DOHH2 (cell line): Measurements from ENCODE around the gene SLC50A1.

Experiments
- H3F3A ChIP-seq: fragments of 200-600 bp; sonication (generic), shearing (Covaris generic); 2 replicates; pipeline ENCODE4 v1.6.0; 2016; ENCODE audit warnings: antibody characterized with exemption, mild to moderate bottlenecking; ENCODE audit not compliant: control insufficient read depth, insufficient read depth
- H3K27ac ChIP-seq: fragments of 200-600 bp; sonication (generic); 2 replicates; pipeline ENCODE4 v1.5.1; 2014; ENCODE audit warnings: low read depth, mild to moderate bottlenecking, low read length, moderate library complexity
- H3K27me3 ChIP-seq: fragments of 200-600 bp; sonication (generic); 2 replicates; pipeline ENCODE4 v1.6.1; 2014; ENCODE audit warnings: mild to moderate bottlenecking, low read length, mixed read lengths; ENCODE audit not compliant: control insufficient read depth
- H3K36me3 ChIP-seq: fragments of 200-600 bp; sonication (generic); 2 replicates; pipeline ENCODE4 v1.6.1; 2014; ENCODE audit warnings: mild to moderate bottlenecking, low read length, moderate library complexity, mixed read lengths; ENCODE audit not compliant: control insufficient read depth
- H3K4me1 ChIP-seq: fragments of 200-600 bp; sonication (generic); 2 replicates; pipeline ENCODE4 v1.6.1; 2014; ENCODE audit warnings: mild to moderate bottlenecking, low read length, mixed read lengths; ENCODE audit not compliant: control insufficient read depth
- H3K4me2 ChIP-seq: fragments of 200-600 bp; sonication (generic); 2 replicates; pipeline ENCODE4 v1.6.0; 2014; ENCODE audit warnings: mild to moderate bottlenecking, low read length, moderate library complexity
- H3K4me3 ChIP-seq: fragments of 200-600 bp; sonication (generic); 2 replicates; pipeline ENCODE4 v1.5.1; 2014; ENCODE audit warnings: mild to moderate bottlenecking, low read length, mixed read lengths
- H3K79me2 ChIP-seq: fragments of 200-600 bp; sonication (generic); 2 replicates; pipeline ENCODE4 v1.6.1; 2014; ENCODE audit warnings: mild to moderate bottlenecking, low read length, mixed read lengths; ENCODE audit not compliant: control insufficient read depth
- H3K9me2 ChIP-seq: fragments of 200-600 bp; sonication (generic); replicated peaks from 2 replicates; pipeline ENCODE4 v1.6.1; 2014; ENCODE audit warnings: mild to moderate bottlenecking, low read length, mixed read lengths; ENCODE audit not compliant: control insufficient read depth
- H3K9me3 ChIP-seq: fragments of 200-600 bp; sonication (generic); 2 replicates; pipeline ENCODE4 v1.6.1; 2014; ENCODE audit warnings: antibody characterized with exemption, low read length, mixed read lengths; ENCODE audit not compliant: control insufficient read depth, insufficient read depth
- H4K20me1 ChIP-seq: fragments of 200-600 bp; sonication (generic); 2 replicates; pipeline ENCODE4 v1.6.0; 2014; ENCODE audit warnings: low read depth, mild to moderate bottlenecking, antibody characterized with exemption, low read length, moderate library complexity; ENCODE audit not compliant: control insufficient read depth, insufficient read depth
- EZH2phosphoT487 ChIP-seq: fragments of 200-600 bp; sonication (generic); IDR thresholded peaks from 2 replicates; pipeline ENCODE4 v1.6.1; 2017; ENCODE audit warnings: borderline replicate concordance, mild to moderate bottlenecking, antibody characterized with exemption, low read length, moderate library complexity, mixed read lengths
- TF ChIP-seq, protein P1 (sequence below): fragments of 200-600 bp; sonication (generic); IDR thresholded peaks from one replicate; pipeline ENCODE4 v1.5.1; 2014; ENCODE audit warnings: antibody characterized with exemption, mild to moderate bottlenecking, low read depth, low read length; ENCODE audit not compliant: poor library complexity, severe bottlenecking

Gene SLC50A1

GRCh38 chr1:155135415-155136028 is at the start of gene SLC50A1:
Gene SLC50A1 (plus strand): TSS chr1:155135852. CDS start chr1:155135912, 60 bp downstream.
- peaks cover 48% of the 10 kb centered on the region for H3K79me2 ChIP-seq
- peaks cover 37% of the 10 kb centered on the region for H3K4me1 ChIP-seq

DNA sequence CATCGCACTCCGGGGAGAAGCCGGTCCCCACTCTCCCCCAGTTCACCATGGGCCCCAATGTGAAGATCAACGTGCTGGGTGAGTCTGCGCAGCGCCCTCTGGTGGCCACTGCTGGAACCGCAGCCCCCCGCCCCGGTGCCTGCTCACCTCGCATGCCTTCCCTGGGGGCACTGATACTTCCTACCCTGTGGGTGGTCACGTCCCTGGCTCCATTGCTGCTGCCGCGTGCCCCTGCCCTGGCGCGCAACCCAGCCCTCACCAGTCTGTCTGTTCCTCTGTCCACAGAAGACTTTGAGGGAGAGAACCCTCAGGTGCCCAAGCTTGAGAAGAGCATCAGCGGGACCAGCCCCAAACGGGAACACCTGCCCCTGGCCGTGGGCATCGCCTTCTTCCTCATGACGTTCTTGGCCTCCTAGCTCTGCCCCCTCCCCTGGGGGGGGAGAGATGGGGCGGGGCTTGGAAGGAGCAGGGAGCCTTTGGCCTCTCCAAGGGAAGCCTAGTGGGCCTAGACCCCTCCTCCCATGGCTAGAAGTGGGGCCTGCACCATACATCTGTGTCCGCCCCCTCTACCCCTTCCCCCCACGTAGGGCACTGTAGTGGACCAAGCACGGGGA is 49.4 kb upstream of the SLC50A1 start:
- no peaks in the 10 kb centered on the region for H3K79me2 ChIP-seq
- peak overlapping the region; percentile 87 for H3K4me3 ChIP-seq
- H3K9me2 ChIP-seq, result no peaks in the 10 kb centered on the region
- peaks cover 31% of the 10 kb centered on the region for H3K27me3 ChIP-seq
- H4K20me1 ChIP-seq, result no peaks in the 10 kb centered on the region
- TF ChIP-seq, protein P1, sequence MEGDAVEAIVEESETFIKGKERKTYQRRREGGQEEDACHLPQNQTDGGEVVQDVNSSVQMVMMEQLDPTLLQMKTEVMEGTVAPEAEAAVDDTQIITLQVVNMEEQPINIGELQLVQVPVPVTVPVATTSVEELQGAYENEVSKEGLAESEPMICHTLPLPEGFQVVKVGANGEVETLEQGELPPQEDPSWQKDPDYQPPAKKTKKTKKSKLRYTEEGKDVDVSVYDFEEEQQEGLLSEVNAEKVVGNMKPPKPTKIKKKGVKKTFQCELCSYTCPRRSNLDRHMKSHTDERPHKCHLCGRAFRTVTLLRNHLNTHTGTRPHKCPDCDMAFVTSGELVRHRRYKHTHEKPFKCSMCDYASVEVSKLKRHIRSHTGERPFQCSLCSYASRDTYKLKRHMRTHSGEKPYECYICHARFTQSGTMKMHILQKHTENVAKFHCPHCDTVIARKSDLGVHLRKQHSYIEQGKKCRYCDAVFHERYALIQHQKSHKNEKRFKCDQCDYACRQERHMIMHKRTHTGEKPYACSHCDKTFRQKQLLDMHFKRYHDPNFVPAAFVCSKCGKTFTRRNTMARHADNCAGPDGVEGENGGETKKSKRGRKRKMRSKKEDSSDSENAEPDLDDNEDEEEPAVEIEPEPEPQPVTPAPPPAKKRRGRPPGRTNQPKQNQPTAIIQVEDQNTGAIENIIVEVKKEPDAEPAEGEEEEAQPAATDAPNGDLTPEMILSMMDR, result peak; percentile 95
- no peak for TF ChIP-seq EZH2phosphoT487
- H3K36me3 ChIP-seq, result no peaks in the 10 kb centered on the region
- H3K27ac ChIP-seq, result peak overlapping the region; percentile 90
- H3K4me2 ChIP-seq, result peak overlapping the region; percentile 96
- H3K4me1 ChIP-seq, result peaks cover 55% of the 10 kb centered on the region
- H3F3A ChIP-seq, result peaks cover 19% of the 10 kb centered on the region
- H3K9me3 ChIP-seq, result no peaks in the 10 kb centered on the region

More at GRCh38 chr1:155135415-155136028, at the start of gene SLC50A1:
- Histone ChIP-seq H3F3A (peaks cover 16% of the 10 kb centered on the region), H3K4me3 (peak within 1 kb of the TSS; percentile 89), H3K9me2 (no peaks in the 10 kb centered on the region), H4K20me1 (no peaks in the 10 kb centered on the region), H3K4me2 (peak within 1 kb of the TSS; percentile 98), H3K36me3 (peaks cover 34% of the 10 kb centered on the region), H3K27ac (peak within 1 kb of the TSS; percentile 78), H3K27me3 (no peaks in the 10 kb centered on the region), H3K9me3 (no peaks in the 10 kb centered on the region)
- TF ChIP-seq EZH2phosphoT487, result no peak
- TF ChIP-seq, protein P1, result no peak

DNA sequence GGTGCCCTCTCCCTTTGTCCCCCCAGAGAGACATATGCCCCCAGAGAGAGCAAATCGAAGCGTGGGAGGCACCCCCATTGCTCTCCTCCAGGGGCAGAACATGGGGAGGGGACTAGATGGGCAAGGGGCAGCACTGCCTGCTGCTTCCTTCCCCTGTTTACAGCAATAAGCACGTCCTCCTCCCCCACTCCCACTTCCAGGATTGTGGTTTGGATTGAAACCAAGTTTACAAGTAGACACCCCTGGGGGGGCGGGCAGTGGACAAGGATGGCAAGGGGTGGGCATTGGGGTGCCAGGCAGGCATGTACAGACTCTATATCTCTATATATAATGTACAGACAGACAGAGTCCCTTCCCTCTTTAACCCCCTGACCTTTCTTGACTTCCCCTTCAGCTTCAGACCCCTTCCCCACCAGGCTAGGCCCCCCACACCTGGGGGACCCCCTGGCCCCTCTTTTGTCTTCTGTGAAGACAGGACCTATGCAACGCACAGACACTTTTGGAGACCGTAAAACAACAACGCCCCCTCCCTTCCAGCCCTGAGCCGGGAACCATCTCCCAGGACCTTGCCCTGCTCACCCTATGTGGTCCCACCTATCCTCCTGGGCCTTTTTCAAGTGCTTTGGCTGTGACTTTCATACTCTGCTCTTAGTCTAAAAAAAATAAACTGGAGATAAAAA is 48.7 kb upstream of the SLC50A1 start:
- peaks cover 23% of the 10 kb centered on the region for H3K27me3 ChIP-seq
- H3K36me3 ChIP-seq, result no peaks in the 10 kb centered on the region
- H4K20me1 ChIP-seq, result no peaks in the 10 kb centered on the region
- no peaks in the 10 kb centered on the region for H3K79me2 ChIP-seq
- H3K4me1 ChIP-seq, result peaks cover 52% of the 10 kb centered on the region
- H3K27ac ChIP-seq, result no peak overlapping the region
- H3K4me2 ChIP-seq, result peak overlapping the region; percentile 96
- H3K9me2 ChIP-seq, result no peaks in the 10 kb centered on the region
- no peak for TF ChIP-seq EZH2phosphoT487
- TF ChIP-seq, protein P1, result peak; percentile 51
- H3K9me3 ChIP-seq, result no peaks in the 10 kb centered on the region
- H3F3A ChIP-seq, result peaks cover 16% of the 10 kb centered on the region; the same call in 1 of the 2 replicates
- peak overlapping the region; percentile 87 for H3K4me3 ChIP-seq
